WERI-Rb-1 (cell line): Measurements from ENCODE around the gene ZNF823.

Source experiments
- DNase-seq: peaks from one replicate; pipeline ENCODE4 v3.0.0-alpha.2; 2020
- H3K27ac ChIP-seq: fragments of 250-450 bp; sonication (Bioruptor Pico); 2 replicates; pipeline ENCODE4 v1.5.1; 2020; ENCODE audit warnings: mild to moderate bottlenecking, moderate library complexity
- H3K27me3 ChIP-seq: fragments of 250-450 bp; sonication (Bioruptor Pico); 2 replicates; pipeline ENCODE4 v1.5.1; 2021; ENCODE audit warnings: mild to moderate bottlenecking, low read depth, moderate library complexity; ENCODE audit not compliant: insufficient read depth, severe bottlenecking
- H3K36me3 ChIP-seq: fragments of 250-450 bp; sonication (Bioruptor Pico); 2 replicates; pipeline ENCODE4 v1.5.1; 2020; ENCODE audit warnings: mild to moderate bottlenecking, moderate library complexity
- H3K4me3 ChIP-seq: 2 replicates; pipeline ENCODE4 v1.5.1; 2011; ENCODE audit warnings: low read depth, mild to moderate bottlenecking, control low read depth, low read length
- H3K9me3 ChIP-seq: fragments of 250-450 bp; sonication (Bioruptor Pico); 2 replicates; pipeline ENCODE4 v1.5.1; 2021; ENCODE audit warnings: mild to moderate bottlenecking, moderate library complexity; ENCODE audit not compliant: severe bottlenecking
- CTCF ChIP-seq: IDR thresholded peaks from 2 replicates; pipeline ENCODE4 v1.5.1; 2011; ENCODE audit warnings: low read depth, mild to moderate bottlenecking, control low read depth, inconsistent platforms, low read length

ZNF823 gene

GRCh38 chr19:11704626-11705025 is 34.1 kb downstream of the ZNF823 start:
- Histone ChIP-seq H3K4me3 (no peak overlapping the region), H3K27ac (no peak overlapping the region), H3K36me3 (no peaks in the 10 kb centered on the region), H3K27me3 (no peaks in the 10 kb centered on the region), H3K9me3 (no peaks in the 10 kb centered on the region)
- DNase-seq, result no peak
- TF ChIP-seq CTCF, result no peak

- Histone ChIP-seq H3K27ac (no peak overlapping the region), H3K36me3 (no peaks in the 10 kb centered on the region), H3K27me3 (no peaks in the 10 kb centered on the region), H3K9me3 (no peaks in the 10 kb centered on the region), H3K4me3 (no peak overlapping the region)
- no peak for DNase-seq
- peak; percentile 62 for TF ChIP-seq CTCF
These were observed 38.6 kb downstream of the ZNF823 start for GRCh38 chr19:11699931-11700794.

- no peak overlapping the region for H3K27ac ChIP-seq
- H3K36me3 ChIP-seq, result no peaks in the 10 kb centered on the region; the same call in 1 of the 2 replicates
- H3K4me3 ChIP-seq, result no peak overlapping the region
- TF ChIP-seq CTCF, result no peak
- H3K9me3 ChIP-seq, result no peaks in the 10 kb centered on the region
- H3K27me3 ChIP-seq, result no peaks in the 10 kb centered on the region
- no peak for DNase-seq
These were observed 40.5 kb downstream of the ZNF823 start for GRCh38 chr19:11698231-11698630.

GRCh38 chr19:11697284-11697855 is 41.4 kb downstream of the ZNF823 start:
- TF ChIP-seq CTCF, result no peak
- no peaks in the 10 kb centered on the region for H3K27me3 ChIP-seq
- no peaks in the 10 kb centered on the region for H3K9me3 ChIP-seq
- no peak overlapping the region for H3K27ac ChIP-seq
- peaks cover 6% of the 10 kb centered on the region for H3K36me3 ChIP-seq
- H3K4me3 ChIP-seq, result no peak overlapping the region
- no peak for DNase-seq

- H3K4me3 ChIP-seq, result peak overlapping the region; percentile 93
- H3K36me3 ChIP-seq, result peaks cover 11% of the 10 kb centered on the region
- no peaks in the 10 kb centered on the region for H3K27me3 ChIP-seq
- H3K9me3 ChIP-seq, result no peaks in the 10 kb centered on the region
- DNase-seq, result peak; percentile 99
- peak overlapping the region; percentile 90 for H3K27ac ChIP-seq
- TF ChIP-seq CTCF, result no peak
These were observed 44.0 kb downstream of the ZNF823 start for GRCh38 chr19:11694533-11695439.
